Kasumi-1 (cell line): ENCODE results near the gene GALNT9.

Experiments
- DNase-seq, 2 experiments: peaks; one replicate each; lab custom pipeline; 2025; lab: John Stamatoyannopoulos, UW

The GALNT9 gene

GRCh38 chr12:132292328-132293319, 36.8 kb downstream of the GALNT9 start:
- DNase-seq: no peak

GRCh38 chr12:132291402-132292175, 37.8 kb downstream of the GALNT9 start:
- DNase-seq: no peak

- no peak for DNase-seq
Measured at GRCh38 chr12:132290203-132290540, 39.2 kb downstream of the GALNT9 start.

- DNase-seq: no peak
Measured at GRCh38 chr12:132289356-132290202, 39.8 kb downstream of the GALNT9 start.

GRCh38 chr12:132288516-132289215, 40.7 kb downstream of the GALNT9 start:
- DNase-seq: no peak

- DNase-seq: no peak
Measured at GRCh38 chr12:132287391-132288238, 41.8 kb downstream of the GALNT9 start.

- DNase-seq: no peak
Measured at GRCh38 chr12:132286912-132287311, 42.5 kb downstream of the GALNT9 start.

GRCh38 chr12:132285991-132286681, 43.3 kb downstream of the GALNT9 start:
- no peak for DNase-seq

- no peak for DNase-seq
Measured at GRCh38 chr12:132284827-132285741, 44.3 kb downstream of the GALNT9 start.

- DNase-seq: peak; percentile 21 to 22
Measured at GRCh38 chr12:132284071-132284826, 45.1 kb downstream of the GALNT9 start.

- no peak for DNase-seq
Measured at GRCh38 chr12:132282950-132283771, 46.2 kb downstream of the GALNT9 start.

- DNase-seq: no peak
Measured at GRCh38 chr12:132282031-132282949, 47.1 kb downstream of the GALNT9 start.

GRCh38 chr12:132281038-132281437, 48.4 kb downstream of the GALNT9 start:
- DNase-seq: no peak

- no peak for DNase-seq
Measured at GRCh38 chr12:132280406-132280805, 49.0 kb downstream of the GALNT9 start.

- no peak for DNase-seq
Measured at GRCh38 chr12:132279930-132280329, 49.5 kb downstream of the GALNT9 start.
